HL-60 (cell line): ENCODE measurements around the gene MTA2.

Source experiments
- GABPA ChIP-seq: IDR thresholded peaks from 2 replicates; pipeline ENCODE4 v1.6.1; 2012; ENCODE audit warnings: low read depth
- POLR2AphosphoS5 ChIP-seq: IDR thresholded peaks from 2 replicates; pipeline ENCODE4 v1.6.1; 2012; ENCODE audit warnings: low read depth
- SPI1 ChIP-seq: IDR thresholded peaks from 2 replicates; pipeline ENCODE4 v1.6.1; 2012; ENCODE audit warnings: low read depth, mild to moderate bottlenecking, borderline replicate concordance
- TF ChIP-seq, protein P1 (sequence below): IDR thresholded peaks from one replicate; pipeline ENCODE4 v1.5.1; 2011; ENCODE audit warnings: low read length, control low read depth, inconsistent platforms; ENCODE audit not compliant: insufficient read depth
- TF ChIP-seq, protein P2 (sequence below): IDR thresholded peaks from 2 replicates; pipeline ENCODE4 v1.6.1; 2012; ENCODE audit warnings: low read depth; ENCODE audit not compliant: insufficient replicate concordance

- TF ChIP-seq SPI1 = no peak
- TF ChIP-seq, protein P1, sequence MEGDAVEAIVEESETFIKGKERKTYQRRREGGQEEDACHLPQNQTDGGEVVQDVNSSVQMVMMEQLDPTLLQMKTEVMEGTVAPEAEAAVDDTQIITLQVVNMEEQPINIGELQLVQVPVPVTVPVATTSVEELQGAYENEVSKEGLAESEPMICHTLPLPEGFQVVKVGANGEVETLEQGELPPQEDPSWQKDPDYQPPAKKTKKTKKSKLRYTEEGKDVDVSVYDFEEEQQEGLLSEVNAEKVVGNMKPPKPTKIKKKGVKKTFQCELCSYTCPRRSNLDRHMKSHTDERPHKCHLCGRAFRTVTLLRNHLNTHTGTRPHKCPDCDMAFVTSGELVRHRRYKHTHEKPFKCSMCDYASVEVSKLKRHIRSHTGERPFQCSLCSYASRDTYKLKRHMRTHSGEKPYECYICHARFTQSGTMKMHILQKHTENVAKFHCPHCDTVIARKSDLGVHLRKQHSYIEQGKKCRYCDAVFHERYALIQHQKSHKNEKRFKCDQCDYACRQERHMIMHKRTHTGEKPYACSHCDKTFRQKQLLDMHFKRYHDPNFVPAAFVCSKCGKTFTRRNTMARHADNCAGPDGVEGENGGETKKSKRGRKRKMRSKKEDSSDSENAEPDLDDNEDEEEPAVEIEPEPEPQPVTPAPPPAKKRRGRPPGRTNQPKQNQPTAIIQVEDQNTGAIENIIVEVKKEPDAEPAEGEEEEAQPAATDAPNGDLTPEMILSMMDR = no peak
- no peak for TF ChIP-seq POLR2AphosphoS5
- no peak for TF ChIP-seq GABPA
- TF ChIP-seq, protein P2, sequence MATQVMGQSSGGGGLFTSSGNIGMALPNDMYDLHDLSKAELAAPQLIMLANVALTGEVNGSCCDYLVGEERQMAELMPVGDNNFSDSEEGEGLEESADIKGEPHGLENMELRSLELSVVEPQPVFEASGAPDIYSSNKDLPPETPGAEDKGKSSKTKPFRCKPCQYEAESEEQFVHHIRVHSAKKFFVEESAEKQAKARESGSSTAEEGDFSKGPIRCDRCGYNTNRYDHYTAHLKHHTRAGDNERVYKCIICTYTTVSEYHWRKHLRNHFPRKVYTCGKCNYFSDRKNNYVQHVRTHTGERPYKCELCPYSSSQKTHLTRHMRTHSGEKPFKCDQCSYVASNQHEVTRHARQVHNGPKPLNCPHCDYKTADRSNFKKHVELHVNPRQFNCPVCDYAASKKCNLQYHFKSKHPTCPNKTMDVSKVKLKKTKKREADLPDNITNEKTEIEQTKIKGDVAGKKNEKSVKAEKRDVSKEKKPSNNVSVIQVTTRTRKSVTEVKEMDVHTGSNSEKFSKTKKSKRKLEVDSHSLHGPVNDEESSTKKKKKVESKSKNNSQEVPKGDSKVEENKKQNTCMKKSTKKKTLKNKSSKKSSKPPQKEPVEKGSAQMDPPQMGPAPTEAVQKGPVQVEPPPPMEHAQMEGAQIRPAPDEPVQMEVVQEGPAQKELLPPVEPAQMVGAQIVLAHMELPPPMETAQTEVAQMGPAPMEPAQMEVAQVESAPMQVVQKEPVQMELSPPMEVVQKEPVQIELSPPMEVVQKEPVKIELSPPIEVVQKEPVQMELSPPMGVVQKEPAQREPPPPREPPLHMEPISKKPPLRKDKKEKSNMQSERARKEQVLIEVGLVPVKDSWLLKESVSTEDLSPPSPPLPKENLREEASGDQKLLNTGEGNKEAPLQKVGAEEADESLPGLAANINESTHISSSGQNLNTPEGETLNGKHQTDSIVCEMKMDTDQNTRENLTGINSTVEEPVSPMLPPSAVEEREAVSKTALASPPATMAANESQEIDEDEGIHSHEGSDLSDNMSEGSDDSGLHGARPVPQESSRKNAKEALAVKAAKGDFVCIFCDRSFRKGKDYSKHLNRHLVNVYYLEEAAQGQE = no peak
These were observed 29.2 kb downstream of the MTA2 start for GRCh38 chr11:62572431-62572830.
